B cell (primary cell): ENCODE data around the gene NHSL1.

Source experiments
- EZH2 ChIP-seq: IDR thresholded peaks from 2 replicates; pipeline ENCODE4 v1.6.1; 2012; ENCODE audit warnings: borderline replicate concordance, low read depth, mild to moderate bottlenecking, moderate library complexity, low read length; ENCODE audit not compliant: insufficient read depth, poor library complexity, severe bottlenecking
- TF ChIP-seq, protein P1 (sequence below): fragments of 200-600 bp; IDR thresholded peaks from one replicate; pipeline ENCODE4 v1.8.0; 2022; ENCODE audit warnings: antibody characterized with exemption, mild to moderate bottlenecking

DNA sequence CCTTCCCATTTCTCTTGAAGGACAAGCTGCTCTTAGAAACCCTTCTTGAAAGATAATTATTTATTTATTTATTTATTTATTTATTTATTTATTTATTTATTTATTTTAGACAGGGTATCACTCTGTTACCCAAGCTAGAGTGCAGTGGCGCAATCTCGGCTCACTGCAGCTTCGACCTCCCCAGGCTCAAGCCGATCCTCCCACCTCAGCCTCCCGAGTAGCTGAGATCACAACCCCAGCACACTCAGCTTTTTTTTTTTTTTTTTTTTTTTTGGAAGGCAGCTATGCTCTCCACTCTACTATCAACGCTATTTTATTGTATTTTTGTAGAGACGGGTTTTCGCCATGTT is 96.5 kb downstream of the NHSL1 start:
- no peak for TF ChIP-seq EZH2
- TF ChIP-seq, protein P1, sequence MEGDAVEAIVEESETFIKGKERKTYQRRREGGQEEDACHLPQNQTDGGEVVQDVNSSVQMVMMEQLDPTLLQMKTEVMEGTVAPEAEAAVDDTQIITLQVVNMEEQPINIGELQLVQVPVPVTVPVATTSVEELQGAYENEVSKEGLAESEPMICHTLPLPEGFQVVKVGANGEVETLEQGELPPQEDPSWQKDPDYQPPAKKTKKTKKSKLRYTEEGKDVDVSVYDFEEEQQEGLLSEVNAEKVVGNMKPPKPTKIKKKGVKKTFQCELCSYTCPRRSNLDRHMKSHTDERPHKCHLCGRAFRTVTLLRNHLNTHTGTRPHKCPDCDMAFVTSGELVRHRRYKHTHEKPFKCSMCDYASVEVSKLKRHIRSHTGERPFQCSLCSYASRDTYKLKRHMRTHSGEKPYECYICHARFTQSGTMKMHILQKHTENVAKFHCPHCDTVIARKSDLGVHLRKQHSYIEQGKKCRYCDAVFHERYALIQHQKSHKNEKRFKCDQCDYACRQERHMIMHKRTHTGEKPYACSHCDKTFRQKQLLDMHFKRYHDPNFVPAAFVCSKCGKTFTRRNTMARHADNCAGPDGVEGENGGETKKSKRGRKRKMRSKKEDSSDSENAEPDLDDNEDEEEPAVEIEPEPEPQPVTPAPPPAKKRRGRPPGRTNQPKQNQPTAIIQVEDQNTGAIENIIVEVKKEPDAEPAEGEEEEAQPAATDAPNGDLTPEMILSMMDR: no peak
